ENCODE data around the gene SUN2. TPM values are rescaled to one million over a fixed set of nuclear protein-coding genes. Genes with fewer than 3 reads are reported as not detected.

The SUN2 gene
- total and polyA plus RNA-seq, 9 of the 15 experiments (the other 6 are each of a cell fraction or from before 2014, with no cell fraction given), result 0.11 to 42.6 (median 16.7) TPM

- peak; percentile 47; the same call in 1 of the 2 replicates for TF ChIP-seq ZNF592 (IDR thresholded peaks at IDR 0.05)
- TF ChIP-seq, protein P1, sequence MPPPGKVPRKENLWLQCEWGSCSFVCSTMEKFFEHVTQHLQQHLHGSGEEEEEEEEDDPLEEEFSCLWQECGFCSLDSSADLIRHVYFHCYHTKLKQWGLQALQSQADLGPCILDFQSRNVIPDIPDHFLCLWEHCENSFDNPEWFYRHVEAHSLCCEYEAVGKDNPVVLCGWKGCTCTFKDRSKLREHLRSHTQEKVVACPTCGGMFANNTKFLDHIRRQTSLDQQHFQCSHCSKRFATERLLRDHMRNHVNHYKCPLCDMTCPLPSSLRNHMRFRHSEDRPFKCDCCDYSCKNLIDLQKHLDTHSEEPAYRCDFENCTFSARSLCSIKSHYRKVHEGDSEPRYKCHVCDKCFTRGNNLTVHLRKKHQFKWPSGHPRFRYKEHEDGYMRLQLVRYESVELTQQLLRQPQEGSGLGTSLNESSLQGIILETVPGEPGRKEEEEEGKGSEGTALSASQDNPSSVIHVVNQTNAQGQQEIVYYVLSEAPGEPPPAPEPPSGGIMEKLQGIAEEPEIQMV (tag; conservative IDR thresholded peaks at IDR 0.05; ENCODE audit: low read depth), result no peak
- peak; percentile 82 for TF ChIP-seq BHLHE40 (IDR thresholded peaks at IDR 0.05; ENCODE audit: low read length)
- TF ChIP-seq, protein P2, sequence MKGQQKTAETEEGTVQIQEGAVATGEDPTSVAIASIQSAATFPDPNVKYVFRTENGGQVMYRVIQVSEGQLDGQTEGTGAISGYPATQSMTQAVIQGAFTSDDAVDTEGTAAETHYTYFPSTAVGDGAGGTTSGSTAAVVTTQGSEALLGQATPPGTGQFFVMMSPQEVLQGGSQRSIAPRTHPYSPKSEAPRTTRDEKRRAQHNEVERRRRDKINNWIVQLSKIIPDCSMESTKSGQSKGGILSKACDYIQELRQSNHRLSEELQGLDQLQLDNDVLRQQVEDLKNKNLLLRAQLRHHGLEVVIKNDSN (CRISPR knock-in tag; IDR thresholded peaks at IDR 0.05), result peak; percentile 2; the same call in 1 of the 2 replicates
- TF ChIP-seq ZNF75A (CRISPR knock-in tag; IDR thresholded peaks at IDR 0.05), result 0 out of 2 replicates have a peak, but pooled peaks have one; percentile 24
- peak; percentile 54; the same call in 1 of the 2 replicates for TF ChIP-seq TOE1 (IDR thresholded peaks at IDR 0.05; ENCODE audit: borderline replicate concordance)
- 0 out of 2 replicates have a peak, but pooled peaks have one; percentile 11 for TF ChIP-seq TOE1 (CRISPR knock-in tag; IDR thresholded peaks at IDR 0.05; ENCODE audit: borderline replicate concordance, low read depth)
- TF ChIP-seq GTF2F1 (IDR thresholded peaks at IDR 0.05; ENCODE audit: low read depth, low read length), result 0 out of 2 replicates have a peak, but pooled peaks have one; percentile 60
- TF ChIP-seq, protein P3, sequence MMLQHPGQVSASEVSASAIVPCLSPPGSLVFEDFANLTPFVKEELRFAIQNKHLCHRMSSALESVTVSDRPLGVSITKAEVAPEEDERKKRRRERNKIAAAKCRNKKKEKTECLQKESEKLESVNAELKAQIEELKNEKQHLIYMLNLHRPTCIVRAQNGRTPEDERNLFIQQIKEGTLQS (IDR thresholded peaks at IDR 0.05), result peak; percentile 98
- TF ChIP-seq, protein P3 (CRISPR knock-in tag; conservative IDR thresholded peaks at IDR 0.05), result peak; percentile 32; the same call in 1 of the 2 replicates
- TF ChIP-seq PHF8 (IDR thresholded peaks at IDR 0.05; ENCODE audit: borderline replicate concordance, low read length), result peak; percentile 75; the same call in 1 of the 2 replicates
- TF ChIP-seq ZBTB12 (CRISPR knock-in tag; IDR thresholded peaks at IDR 0.05), result peak; percentile 98
- TF ChIP-seq RB1 (IDR thresholded peaks at IDR 0.05; ENCODE audit: low read depth), result peak; percentile 85
- no peak; the same call in 1 of the 2 replicates for TF ChIP-seq EP300 (IDR thresholded peaks at IDR 0.05; ENCODE audit: low read length)
- TF ChIP-seq HNRNPUL1 (IDR thresholded peaks at IDR 0.05; ENCODE audit: low read length), result no peak
- peak; percentile 30; the same call in 1 of the 2 replicates for TF ChIP-seq NFIC (IDR thresholded peaks at IDR 0.05)
Observed at GRCh38 chr22:38700789-38701628, 54.8 kb downstream of the SUN2 start, which contains the start of gene JOSD1 (continued).
